HG02678 (cell line): Measurements from ENCODE around the gene MAP2.

ENCODE experiments used
- ATAC-seq: cut with Tn5 transposase; IDR thresholded peaks from one replicate; pipeline ENCODE4 v1.9.1; 2021; ENCODE audit warnings: mild to moderate bottlenecking, moderate library complexity; ENCODE audit not compliant: unreplicated experiment

The MAP2 gene

GRCh38 chr2:209640358-209640757 is 216.5 kb downstream of the MAP2 start:
- ATAC-seq: no peak

- no peak for ATAC-seq
These were observed 218.4 kb downstream of the MAP2 start for GRCh38 chr2:209642146-209642820.

GRCh38 chr2:209644842-209645241 is 221.0 kb downstream of the MAP2 start:
- no peak for ATAC-seq

GRCh38 chr2:209648714-209649113 is 224.9 kb downstream of the MAP2 start:
- ATAC-seq: no peak

GRCh38 chr2:209653134-209653533 is 229.3 kb downstream of the MAP2 start:
- no peak for ATAC-seq

- ATAC-seq: no peak
These were observed 237.5 kb downstream of the MAP2 start for GRCh38 chr2:209661286-209661894.

- ATAC-seq: no peak
These were observed 238.2 kb downstream of the MAP2 start for GRCh38 chr2:209662021-209662420.

GRCh38 chr2:209663139-209663538 is 239.3 kb downstream of the MAP2 start:
- ATAC-seq: no peak

GRCh38 chr2:209663656-209664055 is 239.8 kb downstream of the MAP2 start:
- ATAC-seq: no peak

- no peak for ATAC-seq
These were observed 242.4 kb downstream of the MAP2 start for GRCh38 chr2:209666296-209666695.

- ATAC-seq: no peak
These were observed 247.3 kb downstream of the MAP2 start for GRCh38 chr2:209671020-209671680.

- no peak for ATAC-seq
These were observed 250.0 kb downstream of the MAP2 start for GRCh38 chr2:209673811-209674210.

- no peak for ATAC-seq
These were observed 256.7 kb downstream of the MAP2 start for GRCh38 chr2:209680596-209680995.

GRCh38 chr2:209681201-209681735 is 257.4 kb downstream of the MAP2 start:
- ATAC-seq: no peak

GRCh38 chr2:209682646-209683045 is 258.8 kb downstream of the MAP2 start:
- ATAC-seq: no peak

- ATAC-seq: no peak
These were observed 261.5 kb downstream of the MAP2 start for GRCh38 chr2:209685340-209685739.

- ATAC-seq: no peak
These were observed 262.1 kb downstream of the MAP2 start for GRCh38 chr2:209685963-209686362.

- ATAC-seq: no peak
These were observed 262.6 kb downstream of the MAP2 start for GRCh38 chr2:209686448-209686847.

- ATAC-seq: no peak
These were observed 263.6 kb downstream of the MAP2 start for GRCh38 chr2:209687323-209687969.

GRCh38 chr2:209688385-209688784 is 264.5 kb downstream of the MAP2 start:
- no peak for ATAC-seq

- ATAC-seq: no peak
These were observed 266.3 kb downstream of the MAP2 start for GRCh38 chr2:209690029-209690754.
